Epithelial cell of esophagus (primary cell): ENCODE data around the gene CCDC85C.

Experiments
- DNase-seq: peaks from one replicate; pipeline ENCODE4 v3.0.0; 2010; ENCODE audit warnings: low read depth
- H3K4me3 ChIP-seq: 2 replicates; pipeline ENCODE4 v1.5.1; 2011; ENCODE audit warnings: mild to moderate bottlenecking, low read length, control low read depth
- TF ChIP-seq, protein P1 (sequence below): IDR thresholded peaks from 2 replicates; pipeline ENCODE4 v1.5.1; 2011; ENCODE audit warnings: low read depth, mild to moderate bottlenecking, low read length, control low read depth, inconsistent platforms; ENCODE audit not compliant: insufficient read depth; ENCODE audit errors: missing control alignments

Gene CCDC85C

DNA sequence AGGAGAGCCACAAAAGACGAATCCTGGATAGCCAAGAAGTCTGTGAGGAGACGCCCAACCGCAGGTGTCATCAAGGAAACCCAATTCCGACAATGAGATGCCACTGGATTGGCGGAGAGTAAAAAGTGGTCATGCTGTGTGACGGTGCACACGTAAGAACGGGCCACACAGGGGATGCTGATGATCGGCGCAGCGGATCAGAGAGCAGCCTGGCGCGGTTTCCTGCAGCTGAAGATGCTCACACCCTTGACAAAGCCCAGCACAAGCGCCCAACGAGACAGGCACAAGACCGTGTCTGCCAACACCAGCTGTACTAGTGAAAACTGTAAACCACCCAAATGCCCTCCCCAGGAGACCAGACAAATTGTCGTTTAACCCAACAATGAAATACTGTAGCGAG lies 55.8 kb downstream of the CCDC85C start:
- no peak for DNase-seq
- no peak overlapping the region for H3K4me3 ChIP-seq
- TF ChIP-seq, protein P1, sequence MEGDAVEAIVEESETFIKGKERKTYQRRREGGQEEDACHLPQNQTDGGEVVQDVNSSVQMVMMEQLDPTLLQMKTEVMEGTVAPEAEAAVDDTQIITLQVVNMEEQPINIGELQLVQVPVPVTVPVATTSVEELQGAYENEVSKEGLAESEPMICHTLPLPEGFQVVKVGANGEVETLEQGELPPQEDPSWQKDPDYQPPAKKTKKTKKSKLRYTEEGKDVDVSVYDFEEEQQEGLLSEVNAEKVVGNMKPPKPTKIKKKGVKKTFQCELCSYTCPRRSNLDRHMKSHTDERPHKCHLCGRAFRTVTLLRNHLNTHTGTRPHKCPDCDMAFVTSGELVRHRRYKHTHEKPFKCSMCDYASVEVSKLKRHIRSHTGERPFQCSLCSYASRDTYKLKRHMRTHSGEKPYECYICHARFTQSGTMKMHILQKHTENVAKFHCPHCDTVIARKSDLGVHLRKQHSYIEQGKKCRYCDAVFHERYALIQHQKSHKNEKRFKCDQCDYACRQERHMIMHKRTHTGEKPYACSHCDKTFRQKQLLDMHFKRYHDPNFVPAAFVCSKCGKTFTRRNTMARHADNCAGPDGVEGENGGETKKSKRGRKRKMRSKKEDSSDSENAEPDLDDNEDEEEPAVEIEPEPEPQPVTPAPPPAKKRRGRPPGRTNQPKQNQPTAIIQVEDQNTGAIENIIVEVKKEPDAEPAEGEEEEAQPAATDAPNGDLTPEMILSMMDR: no peak

DNA sequence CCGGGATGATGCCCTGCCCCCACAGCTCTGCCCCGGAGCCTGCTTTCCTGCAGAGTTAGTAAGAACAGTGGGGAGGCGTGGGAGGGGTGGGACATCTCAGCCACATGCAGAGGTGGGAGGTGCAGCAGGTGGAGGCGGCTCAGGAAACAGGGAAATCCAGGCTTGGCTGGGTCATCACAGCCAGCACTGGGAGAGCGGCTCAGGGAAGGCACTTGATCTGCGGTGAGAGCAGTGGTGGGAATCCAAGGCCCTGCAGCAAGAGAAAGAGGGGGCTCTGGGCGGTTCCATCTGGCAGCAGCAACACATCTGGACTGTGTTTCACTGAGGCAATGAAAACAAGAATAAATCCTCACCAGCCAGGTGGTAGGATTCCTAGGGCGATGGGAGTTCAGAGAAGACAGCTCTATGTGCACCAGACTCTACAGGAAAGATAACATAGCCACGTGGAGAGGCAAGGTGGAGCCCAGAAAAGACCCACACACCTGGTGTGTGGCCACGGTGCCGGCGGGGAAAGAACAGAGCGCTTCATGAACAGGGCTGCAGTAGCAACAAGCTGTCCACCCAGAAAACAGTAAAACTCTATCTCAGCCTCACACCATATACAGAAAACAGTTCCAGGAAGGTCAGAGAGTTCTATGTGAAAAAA lies 57.6 kb downstream of the CCDC85C start:
- TF ChIP-seq, protein P1: no peak
- no peak for DNase-seq
- no peak overlapping the region for H3K4me3 ChIP-seq

DNA sequence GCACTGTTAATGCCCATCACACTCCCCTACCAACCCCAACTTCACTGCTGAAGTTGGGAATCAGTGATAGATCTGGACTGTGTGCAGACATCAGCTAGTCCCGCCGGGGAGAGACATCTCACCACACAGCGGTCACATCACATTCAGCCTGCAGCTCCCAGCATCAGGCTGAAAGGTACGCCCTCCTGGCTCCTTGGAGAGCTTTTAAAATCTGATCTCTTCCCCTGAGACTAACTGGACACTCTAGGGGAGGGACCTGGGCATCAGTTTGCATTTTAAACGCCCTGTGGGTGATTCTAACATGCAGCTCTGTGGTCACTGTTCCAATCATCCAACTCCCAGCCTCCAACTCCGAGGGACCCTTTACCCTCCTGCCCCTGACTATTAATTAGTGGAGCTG lies 58.4 kb downstream of the CCDC85C start:
- no peak overlapping the region for H3K4me3 ChIP-seq
- TF ChIP-seq, protein P1: no peak
- DNase-seq: no peak

DNA sequence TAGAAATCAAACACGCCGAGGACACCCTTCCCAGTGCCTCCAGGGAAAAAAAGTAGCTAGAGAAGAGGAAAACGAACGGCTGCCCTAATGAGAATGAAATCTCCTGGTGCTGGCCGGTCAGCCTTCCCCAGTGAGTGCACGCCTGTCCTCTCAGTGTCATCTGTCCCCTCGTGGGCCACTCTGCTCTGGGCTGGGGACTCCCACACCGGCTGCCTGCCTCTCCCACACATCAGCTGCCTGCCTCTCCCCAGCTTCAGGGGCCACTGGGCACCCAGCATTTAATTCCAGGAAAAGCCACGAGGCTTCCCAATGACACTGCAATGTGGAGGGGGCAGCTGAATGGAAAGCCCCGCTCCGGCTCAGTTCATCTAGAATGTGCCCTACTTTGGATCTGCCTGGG lies 59.0 kb downstream of the CCDC85C start:
- no peak overlapping the region for H3K4me3 ChIP-seq
- DNase-seq: no peak
- TF ChIP-seq, protein P1: no peak

DNA sequence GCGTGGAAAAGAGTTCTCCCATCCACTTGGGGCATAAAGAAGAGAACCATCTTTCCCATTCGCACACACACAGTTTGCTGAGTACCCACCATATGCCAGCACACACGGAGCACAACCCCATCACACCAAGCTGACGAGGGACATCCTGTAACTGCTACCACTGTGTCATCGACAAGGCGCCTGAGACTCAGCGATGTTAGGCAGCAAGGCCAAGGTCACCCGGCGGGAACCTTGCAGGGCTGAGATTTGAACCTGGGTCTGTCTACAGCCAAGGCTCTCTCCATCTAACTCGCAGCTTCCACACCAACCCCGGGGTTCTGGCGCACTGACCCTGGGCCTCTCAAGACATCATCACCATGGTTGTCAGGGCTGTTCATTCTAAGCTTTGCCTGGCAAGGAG lies 60.0 kb downstream of the CCDC85C start:
- TF ChIP-seq, protein P1: no peak
- H3K4me3 ChIP-seq: no peak overlapping the region
- DNase-seq: no peak

DNA sequence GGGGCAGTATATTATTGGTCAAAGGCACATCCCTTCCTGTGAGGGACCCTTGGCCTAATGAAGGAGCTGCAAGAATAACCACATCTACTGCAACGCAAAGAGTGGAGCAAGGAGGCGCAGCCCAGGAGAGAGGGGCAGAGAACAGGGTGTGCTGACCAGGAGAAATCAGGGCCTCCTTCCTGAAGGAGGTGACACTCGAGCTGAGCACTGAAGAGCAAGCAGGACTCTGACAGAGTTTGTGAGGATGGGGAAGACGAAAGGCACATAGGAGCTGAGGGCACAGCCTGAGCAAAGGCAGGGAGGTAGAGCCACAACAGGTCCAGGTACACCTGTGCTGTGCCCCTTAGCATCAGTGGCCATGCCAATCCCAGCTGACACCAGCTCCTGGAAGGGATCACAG lies 60.6 kb downstream of the CCDC85C start:
- TF ChIP-seq, protein P1: no peak
- DNase-seq: no peak
- H3K4me3 ChIP-seq: no peak overlapping the region

DNA sequence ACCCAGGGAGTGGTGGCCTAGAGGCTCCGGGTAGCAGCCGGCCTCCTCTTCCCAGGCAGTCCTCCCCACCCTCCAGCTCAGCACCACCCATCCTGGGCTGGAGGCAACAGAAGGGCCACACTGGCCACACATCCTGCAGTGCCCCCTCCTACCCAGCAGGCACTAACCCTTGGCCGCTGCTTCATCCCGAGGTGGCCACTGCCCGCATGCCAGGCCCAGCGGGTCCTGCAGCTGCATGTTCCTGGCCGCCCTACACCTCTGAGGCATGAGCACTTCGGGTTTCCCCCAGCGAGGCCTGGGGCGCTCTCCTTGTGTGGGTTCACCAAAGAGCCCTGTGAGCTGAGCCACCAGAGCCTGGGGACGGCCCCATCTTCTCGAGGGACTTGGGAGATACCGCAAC lies 61.4 kb downstream of the CCDC85C start:
- TF ChIP-seq, protein P1: no peak
- no peak for DNase-seq
- H3K4me3 ChIP-seq: no peak overlapping the region
